ENCODE results near the gene TBC1D5.

DNA sequence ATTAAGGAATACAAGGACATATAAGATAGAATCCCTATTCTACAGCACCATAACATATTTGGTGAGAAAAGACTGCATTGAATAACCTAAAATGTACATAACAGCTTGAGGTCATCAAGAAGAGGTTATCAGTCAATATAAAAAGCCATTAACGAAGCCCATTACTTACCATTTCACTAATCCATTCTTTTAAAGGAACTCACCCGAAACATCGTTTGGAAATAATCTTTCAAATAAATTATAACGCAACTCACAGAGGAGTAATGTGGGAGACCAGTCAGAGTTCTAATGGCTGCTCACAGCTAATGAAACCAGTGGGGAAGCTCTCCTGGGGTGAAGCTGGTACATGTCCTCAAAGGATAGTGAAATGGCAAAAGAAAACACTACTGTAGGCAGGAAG, 188.4 kb downstream of the TBC1D5 start:
- TF ChIP-seq GATA2 (IDR thresholded peaks at IDR 0.05; ENCODE audit: low read depth, low read length) = no peak
- TF ChIP-seq GATA3 (IDR thresholded peaks at IDR 0.05; ENCODE audit: low read depth, low read length) = no peak
